PFSK-1 (cell line): ENCODE results near the gene RIPOR3.

Source experiments
- FOXP2 ChIP-seq: optimal IDR thresholded peaks from 2 replicates; pipeline ENCODE3; 2011; ENCODE audit warnings: borderline replicate concordance, control low read depth, inconsistent platforms; ENCODE audit not compliant: insufficient read depth; ENCODE audit errors: extremely low read length, extremely low read depth
- POLR2AphosphoS5 ChIP-seq: IDR thresholded peaks from 2 replicates; pipeline ENCODE4 v1.6.1; 2012; ENCODE audit warnings: low read depth, mild to moderate bottlenecking, control low read depth, low read length, moderate library complexity
- REST ChIP-seq, 2 experiments: IDR thresholded peaks; 2 replicates each; pipeline versions ENCODE4 v1.6.1 to v1.8.0; 2011 to 2012; ENCODE audit warnings: low read depth in 2 of 2, low read length in 2 of 2, control low read depth in 1 of 2, inconsistent platforms in 1 of 2, mild to moderate bottlenecking in 1 of 2, moderate library complexity in 1 of 2; ENCODE audit not compliant: insufficient read depth in 1 of 2
- TAF1 ChIP-seq: IDR thresholded peaks from 2 replicates; pipeline ENCODE4 v1.6.1; 2012; ENCODE audit warnings: low read length, control low read depth, borderline replicate concordance; ENCODE audit not compliant: insufficient read depth

- TF ChIP-seq REST (IDR thresholded peaks at IDR 0.05; ENCODE audit: insufficient read depth in 1 of 2, low read depth in 2 of 2, low read length in 2 of 2) (no peak), TAF1 (no peak), POLR2AphosphoS5 (no peak), FOXP2 (no peak)
Observed at GRCh38 chr20:50555662-50556061, 135.7 kb downstream of the RIPOR3 start.
